HG03342 (cell line): Measurements from ENCODE around the gene KDM4B.

Experiments used
- ATAC-seq: cut with Tn5 transposase; IDR thresholded peaks from one replicate; pipeline ENCODE4 v1.9.1; 2021; ENCODE audit warnings: mild to moderate bottlenecking, moderate library complexity; ENCODE audit not compliant: unreplicated experiment

Gene KDM4B

DNA sequence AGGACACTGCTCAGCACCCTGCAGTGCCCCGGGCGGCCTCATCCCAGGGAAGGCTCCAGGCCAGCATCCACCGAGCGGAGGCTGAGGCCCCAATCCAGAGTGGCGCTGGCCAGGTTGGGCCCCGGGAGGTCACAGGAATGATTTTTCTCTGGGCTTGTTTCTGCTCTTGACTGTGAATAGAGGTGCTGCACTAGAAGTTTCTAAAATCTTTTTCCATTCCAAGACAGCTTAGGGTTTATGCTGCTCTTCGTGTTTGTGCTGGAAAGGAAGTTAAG lies 15.1 kb downstream of the KDM4B start:
- ATAC-seq = no peak

DNA sequence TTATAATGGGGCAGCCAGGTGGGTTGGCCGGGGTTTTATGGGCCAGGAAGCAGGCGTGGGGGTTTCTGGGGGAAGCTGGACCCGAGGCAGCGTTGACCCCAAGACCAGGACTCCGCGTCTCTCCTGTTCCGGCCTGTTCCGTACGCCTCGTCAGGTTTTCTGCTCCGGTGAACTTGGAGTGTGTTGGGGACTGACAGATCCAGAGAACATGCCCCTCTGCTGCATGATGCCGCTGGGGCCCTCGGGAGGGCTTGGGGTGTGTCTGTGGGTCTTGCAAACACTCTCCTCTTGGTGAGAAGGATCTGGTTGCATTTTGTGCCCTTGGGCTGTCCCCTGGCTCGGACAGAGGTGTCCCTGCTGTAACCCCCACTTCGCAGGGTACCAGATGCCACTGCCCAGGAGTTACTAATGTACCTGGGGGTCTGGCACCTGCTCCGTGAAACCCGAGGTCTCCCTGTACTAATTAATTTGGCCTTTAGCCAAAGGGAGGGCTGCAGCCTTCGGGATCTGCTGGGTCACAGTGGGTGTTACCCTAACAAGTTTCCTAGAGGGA lies 15.6 kb downstream of the KDM4B start:
- ATAC-seq = no peak

DNA sequence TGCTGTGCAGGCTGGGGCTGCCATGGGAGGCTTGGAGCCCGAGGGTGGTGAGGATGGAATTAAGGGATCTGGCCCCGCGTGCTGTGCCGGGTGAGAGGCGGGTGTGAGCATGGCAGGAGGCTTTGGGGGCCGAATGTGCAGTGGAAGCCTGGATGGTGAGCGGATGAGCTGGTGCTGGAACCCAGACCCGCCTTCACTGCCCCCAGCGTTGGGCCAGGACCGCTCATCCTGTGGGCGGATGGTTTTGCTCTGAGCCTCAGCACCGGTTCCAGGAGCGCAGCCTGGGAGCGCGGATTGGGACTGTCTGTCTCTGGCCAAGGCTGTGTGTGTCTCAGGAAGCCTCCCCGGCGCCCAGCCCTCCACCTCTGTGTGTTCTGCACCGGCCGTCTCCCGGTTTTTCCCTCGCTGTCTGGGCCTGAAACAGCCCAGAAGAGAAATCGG lies 16.7 kb downstream of the KDM4B start:
- ATAC-seq = no peak

DNA sequence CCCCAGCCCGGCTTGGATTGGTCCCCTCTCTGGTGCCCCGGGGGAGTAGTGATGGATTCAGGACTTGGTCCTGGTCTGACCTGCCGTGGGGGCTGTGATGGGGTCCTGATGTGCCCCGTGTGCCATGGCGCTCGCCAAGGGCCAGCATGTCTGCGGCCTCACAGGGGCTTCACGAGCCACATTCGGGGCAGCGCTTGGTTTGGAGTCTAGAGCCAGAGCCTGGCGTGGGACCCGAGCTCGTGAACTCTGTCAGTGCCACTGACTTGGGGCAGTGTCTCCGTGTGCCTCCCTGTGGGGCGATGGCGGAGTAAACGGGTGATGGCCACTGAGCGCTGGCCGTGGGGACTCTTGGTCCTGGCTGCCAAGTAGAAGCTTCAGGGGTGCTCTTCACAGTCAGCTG lies 17.1 kb downstream of the KDM4B start:
- ATAC-seq = no peak

DNA sequence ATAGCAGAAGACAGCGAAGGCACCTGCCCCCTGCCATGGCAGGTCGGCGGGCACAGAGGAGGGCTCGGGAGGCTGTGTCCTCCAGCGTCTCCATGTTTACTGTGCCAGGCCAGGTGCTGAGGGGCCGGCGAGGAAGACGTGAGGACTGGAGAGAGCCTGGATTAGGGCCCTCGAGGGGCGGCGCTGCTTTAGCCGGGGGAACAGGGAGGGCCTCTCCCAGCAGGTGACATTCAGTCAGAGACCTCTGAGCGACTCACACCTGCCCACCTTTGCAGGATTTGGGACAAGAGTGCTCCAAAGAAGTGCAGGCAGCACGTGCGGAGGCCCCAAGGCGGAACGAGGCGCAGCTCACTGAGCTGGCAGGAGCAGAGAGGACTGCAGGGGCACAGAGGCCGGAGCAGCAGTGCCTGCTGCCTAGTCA lies 17.6 kb downstream of the KDM4B start:
- ATAC-seq = no peak

DNA sequence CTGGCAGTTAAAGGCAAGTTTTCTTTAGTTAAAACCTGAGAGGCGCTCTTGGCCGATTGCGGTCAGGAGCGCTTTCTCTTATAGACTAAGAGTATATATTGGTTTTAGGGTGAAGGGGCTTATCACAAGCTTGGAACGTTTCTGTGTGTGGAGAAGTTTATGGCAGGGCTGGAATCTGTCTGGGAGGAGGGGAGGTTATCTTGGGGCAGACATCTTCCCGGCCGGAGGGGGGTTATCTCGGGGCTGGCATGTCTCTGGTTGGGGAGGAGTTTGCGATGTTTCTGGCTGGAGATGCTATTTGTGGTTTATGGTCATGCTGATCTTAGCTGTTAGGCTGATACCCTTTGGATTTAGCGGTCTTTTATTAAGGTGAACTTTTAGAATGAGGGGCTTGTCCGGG lies 18.3 kb downstream of the KDM4B start:
- no peak for ATAC-seq

DNA sequence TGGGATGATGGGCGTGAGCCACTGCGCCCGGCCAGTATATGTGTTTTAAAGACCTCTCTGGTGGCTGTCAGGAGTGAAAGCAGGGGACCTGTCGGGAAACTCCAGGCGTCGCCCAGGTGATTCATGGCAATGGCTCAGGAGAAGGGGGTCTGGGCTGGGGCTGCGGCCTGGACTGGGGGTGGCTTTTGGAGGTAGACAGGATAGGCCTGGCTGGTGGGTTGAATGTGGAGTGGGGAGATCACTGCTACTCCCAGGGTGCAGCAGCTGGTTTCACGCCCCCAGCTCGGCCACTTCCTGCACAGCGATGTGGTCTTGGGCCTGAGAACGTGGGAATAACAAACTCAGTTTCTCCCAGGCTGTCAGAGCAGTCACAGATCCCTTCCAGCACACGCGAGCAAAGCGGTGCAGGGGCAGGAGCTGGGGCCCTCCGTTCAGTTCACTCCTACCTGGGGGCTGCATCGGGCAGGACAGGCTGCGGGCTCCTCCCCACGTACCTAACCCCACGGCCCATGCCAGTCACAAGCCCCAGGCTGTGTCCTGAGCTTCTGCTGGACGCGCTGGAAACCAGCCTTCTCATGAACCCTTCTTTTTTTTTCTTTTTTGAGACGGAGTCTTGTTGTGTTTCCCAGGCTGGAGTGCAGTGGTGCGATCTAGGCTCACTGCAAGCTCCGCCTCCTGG lies 18.9 kb downstream of the KDM4B start:
- ATAC-seq = no peak

DNA sequence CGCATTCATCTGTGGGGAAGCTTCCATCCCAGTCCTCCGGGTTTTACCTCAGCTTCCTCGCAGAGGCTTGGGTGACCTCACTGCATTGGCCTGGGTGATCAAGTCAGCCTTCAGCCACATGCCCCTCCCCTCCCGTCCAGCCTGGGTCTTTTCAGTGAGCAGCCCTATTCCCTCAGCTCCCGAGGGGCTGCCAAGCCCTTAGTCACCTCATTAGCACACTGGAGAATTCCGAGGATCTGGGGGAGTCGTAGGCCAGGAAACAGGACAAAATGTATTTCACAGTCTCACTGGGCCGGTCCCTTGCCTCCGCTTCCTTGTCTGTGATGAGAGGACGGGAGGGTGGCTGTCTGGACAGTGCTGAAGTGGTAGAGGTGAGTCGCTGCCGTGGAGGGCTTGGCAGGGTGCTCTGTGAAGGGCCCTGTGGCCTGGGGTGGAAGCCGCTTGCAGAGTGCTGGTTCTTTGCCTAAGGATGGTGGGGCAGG lies 19.9 kb downstream of the KDM4B start:
- ATAC-seq = no peak

DNA sequence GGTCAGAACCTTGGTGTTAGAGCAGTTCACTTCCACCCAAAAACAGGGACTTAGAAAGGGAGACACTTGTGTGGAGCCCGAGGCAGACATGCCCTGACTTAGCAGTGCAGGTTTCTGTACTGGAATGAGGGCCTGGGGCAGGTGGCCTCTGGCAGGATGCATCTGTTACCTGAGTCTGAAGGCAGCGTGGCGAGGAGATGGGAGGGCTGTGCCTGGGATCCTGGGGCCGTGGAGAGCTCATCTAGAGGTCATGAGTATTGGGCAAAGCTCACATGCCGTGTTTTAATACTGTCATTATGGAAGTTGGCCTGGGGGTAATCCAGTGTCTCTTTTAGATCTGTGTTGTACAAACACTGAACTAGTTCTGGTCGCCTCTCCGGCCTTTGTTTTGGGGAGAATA lies 21.4 kb downstream of the KDM4B start:
- no peak for ATAC-seq

DNA sequence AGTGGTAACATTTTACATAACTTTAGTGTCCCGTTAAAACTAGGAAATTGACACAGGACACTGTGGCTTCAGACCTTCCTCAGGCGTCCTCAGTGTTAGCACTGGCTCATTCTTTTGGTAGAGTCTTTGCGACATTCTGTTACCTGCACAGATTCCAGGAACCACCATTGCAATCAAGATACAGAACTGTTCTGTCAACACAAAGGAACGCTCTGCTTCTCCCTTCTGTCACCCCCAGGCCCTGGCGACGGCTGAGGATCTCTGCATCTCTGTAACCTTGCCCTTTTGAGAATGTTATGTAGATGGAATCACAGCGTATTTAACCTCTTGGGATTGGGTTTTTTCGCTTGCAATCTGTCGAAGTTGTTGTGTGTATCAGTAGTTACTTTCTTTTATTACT lies 22.6 kb downstream of the KDM4B start:
- ATAC-seq = no peak

DNA sequence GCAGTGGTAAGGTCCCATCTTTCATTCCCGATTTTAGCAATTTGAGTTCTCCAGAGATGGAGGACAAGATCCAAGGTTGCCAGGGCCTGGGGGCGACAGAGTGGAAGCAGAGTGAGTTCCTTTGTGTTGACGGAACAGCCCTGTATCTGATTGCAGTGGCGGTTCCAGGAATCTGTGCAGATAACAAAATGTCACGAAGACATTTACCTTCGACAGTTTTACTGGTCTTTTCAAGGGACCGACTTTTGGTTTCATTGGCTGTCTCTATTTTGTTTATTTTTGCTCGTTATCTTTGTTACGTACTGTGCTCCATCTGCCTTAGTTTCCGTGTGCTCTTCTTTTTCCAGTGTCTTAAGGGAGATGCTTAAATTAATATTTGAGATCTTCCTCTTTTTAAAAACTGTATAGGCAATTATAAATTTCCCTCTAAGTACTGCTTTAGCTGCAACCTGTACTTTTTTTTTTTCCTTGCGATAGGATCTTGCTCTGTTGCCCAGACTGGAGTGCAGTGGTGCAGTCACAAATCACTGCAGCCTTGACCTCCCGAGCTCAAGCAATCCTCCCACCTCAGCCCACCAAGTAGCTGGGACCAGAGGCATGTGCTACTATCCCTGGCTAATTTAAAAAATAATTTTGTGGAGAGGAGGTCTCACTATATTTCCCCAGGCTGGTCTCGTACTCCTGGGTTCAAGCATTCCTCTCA lies 23.2 kb downstream of the KDM4B start:
- ATAC-seq = no peak

DNA sequence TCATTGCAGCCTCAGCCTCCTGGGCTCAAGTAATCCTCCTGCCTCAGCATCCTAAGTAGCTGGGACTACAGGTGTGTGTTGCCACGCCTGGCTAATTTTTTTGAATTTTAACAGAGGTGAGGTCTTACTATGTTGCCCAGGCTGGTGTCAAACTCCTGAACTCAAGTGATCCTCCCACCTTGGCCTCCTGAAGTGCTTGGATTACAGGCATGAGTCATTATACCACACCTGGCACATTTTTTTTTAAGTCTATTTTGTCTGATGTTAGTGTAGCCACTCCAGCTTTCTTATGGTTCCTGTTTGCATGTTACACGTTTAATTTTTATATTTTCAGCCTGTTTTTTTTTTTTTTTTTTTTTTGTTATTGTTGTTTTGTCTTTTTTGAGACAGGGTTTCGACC lies 24.8 kb downstream of the KDM4B start:
- no peak for ATAC-seq

DNA sequence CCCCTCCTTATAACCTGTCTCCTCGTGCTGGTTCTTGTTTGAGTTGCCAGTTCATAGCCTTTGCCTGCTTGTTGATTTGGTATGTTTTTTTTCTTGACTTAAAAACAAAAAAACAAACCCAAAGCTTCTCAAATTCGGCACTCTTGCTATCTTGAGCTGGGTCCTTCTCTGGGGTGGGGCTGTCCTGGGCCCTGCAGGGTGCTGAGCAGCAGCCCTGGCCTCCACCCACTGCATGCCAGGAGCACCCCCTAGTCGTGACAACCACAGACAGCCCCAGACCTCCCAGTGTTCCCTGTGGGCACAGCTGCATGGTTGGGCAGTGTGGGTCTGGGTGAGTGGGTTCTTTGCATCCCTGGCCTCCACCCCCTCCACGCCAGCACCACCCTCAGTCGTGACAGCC lies 27.8 kb downstream of the KDM4B start:
- ATAC-seq = no peak

DNA sequence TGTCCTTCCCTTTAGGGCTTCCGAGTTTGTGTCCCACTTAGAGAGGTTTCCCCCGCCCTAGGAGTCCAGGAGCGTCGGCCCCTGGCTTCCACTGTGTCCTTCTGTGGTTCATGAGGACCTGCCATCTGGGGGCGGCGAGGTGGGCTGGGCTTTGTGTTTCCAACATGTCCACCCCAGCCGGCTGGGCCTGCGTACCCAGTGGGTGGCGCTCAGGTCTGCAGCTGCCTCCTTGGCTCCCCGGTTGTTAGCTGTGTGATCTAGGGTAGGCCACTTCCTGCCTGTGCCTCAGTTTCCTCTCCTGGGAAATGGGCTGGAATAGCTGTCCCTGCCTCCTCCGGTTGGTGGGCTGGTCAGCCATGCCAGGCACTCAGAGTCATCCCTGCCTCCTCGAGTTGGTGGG lies 28.4 kb downstream of the KDM4B start:
- no peak for ATAC-seq

DNA sequence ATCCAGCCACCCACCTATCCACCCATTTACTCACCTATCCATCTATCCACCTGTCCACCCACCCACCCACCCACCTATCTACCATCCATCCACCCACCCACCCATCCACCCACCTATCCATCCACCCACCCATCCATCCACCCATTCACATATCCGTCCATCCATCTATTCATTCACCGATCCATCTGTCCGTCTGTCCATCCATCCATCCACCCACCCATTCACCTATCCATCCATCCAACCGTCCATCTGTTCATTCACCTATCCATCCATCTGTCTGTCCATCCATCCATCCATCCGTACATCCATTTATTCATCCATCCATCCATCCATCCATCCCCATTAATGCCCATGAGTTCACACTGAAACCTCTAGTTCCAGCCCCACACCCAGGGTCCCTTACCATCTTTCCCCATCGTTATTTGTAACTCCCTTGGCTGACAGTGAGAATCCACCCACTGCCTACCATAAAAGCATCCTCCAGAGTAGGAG lies 31.3 kb downstream of the KDM4B start:
- ATAC-seq = no peak

DNA sequence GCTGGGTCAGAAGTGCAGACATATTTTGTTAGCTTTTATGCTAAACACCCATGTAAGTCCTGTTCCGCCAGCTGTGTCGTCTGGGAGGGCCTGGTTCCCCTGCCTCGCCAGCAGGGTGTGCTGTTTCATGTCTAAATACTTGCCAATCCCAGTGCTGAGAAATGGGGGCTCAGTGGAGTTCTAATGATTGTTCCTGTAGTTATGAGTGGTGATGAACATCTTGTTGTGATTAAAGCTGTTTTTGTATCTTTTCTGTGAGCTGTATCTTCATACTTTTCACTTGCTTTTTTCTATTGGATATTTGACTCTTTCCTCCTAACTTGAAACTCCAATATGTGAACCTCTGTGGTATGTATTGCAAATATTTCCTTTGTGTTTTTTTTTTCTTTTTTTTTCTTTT lies 32.7 kb downstream of the KDM4B start:
- ATAC-seq = no peak

DNA sequence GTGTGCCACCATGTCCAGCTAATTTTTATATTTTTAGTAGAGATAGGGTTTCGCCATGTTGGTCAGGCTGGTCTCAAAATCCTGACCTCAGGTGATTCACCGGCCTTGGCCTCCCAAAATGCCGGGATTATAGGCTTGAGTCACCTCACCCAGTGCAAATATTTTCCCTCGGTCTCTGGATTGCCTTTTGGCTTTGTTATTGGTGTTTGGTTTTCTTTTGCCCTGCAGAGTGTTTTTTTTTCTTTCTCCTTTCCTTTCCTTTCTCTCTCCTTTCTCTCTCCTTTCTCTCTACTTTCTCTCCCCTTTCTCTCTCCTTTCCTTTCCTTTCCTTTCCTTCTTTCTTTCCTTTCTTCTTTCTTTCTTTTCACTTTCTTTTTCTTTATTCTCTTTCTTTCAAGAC lies 33.2 kb downstream of the KDM4B start:
- ATAC-seq = no peak

DNA sequence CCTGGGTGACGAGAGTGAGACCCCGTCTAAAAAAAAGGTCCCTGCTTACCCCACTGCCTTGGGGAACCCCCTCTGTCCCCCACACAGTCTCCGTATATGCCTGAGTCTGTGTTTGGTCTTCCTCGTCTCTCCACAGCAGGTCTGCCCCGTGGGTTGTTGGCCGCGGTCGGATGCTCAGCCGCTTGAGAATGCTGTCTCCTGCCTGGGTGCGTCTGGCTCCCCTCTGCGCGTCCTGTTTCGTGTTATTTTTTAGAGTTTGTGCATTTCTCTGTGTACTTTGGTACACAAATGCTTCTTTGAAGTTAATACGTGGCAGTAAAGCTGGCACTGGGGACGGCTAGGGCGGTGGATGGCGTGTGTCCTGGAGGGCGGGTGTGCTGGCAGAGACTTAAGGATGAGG lies 34.9 kb downstream of the KDM4B start:
- no peak for ATAC-seq

DNA sequence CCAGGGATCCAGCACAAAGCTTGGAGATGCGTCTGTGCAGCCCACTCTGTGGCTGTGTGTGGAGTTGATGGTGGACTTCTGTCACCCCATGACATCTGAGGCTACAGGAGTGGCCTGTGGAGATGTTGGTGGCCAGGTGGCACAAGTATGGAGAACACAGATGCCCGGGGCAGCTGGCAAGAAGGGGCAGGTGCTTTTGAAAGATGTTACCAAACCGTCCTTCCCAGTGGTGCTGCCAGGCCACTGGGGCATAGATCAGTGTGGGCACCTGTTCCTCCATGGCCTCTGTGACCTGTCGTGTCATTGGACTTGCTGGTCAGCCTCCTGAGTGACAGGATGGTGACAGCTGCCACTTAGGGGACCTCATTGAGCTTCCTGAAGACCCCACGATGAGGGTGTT lies 36.2 kb downstream of the KDM4B start:
- ATAC-seq = no peak

DNA sequence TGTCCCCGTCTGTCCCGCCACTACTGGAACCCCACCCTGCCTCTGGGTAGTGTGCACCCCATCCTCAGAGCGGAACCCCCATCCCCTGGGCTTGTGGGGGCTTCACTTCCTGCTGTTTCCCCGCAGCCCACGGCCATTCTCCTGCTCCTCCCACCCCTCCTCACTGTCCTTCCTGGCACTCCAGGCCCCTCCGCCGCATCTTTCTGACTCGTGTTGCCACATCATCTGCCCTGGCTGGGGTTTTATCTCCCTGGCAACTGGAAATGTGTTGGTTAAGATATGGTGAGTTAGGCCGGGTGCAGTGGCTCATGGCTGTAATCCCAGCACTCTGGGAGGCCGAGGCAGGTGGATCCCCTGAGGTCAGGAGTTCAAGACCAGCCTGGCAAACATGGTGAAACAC lies 37.3 kb downstream of the KDM4B start:
- ATAC-seq = no peak

DNA sequence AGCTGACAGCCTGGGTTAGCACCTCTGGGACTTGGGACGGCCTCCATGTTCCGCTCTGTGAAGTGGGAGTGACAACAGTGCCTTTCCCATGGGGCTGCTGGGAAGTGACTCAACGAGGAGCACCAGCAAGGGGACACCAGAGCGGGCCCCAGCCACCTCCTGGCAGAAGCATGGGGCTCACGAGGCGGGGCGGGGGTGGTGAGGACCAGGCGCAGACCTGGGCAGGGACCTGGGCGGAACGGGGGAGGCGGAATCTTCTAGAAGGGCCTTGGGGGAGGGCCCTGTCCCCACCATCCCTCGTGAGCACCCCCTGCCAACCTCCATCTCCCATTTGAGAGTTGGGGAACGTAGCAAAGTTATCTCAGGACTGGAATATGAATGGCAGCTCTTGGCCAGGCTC lies 37.9 kb downstream of the KDM4B start:
- ATAC-seq = no peak

DNA sequence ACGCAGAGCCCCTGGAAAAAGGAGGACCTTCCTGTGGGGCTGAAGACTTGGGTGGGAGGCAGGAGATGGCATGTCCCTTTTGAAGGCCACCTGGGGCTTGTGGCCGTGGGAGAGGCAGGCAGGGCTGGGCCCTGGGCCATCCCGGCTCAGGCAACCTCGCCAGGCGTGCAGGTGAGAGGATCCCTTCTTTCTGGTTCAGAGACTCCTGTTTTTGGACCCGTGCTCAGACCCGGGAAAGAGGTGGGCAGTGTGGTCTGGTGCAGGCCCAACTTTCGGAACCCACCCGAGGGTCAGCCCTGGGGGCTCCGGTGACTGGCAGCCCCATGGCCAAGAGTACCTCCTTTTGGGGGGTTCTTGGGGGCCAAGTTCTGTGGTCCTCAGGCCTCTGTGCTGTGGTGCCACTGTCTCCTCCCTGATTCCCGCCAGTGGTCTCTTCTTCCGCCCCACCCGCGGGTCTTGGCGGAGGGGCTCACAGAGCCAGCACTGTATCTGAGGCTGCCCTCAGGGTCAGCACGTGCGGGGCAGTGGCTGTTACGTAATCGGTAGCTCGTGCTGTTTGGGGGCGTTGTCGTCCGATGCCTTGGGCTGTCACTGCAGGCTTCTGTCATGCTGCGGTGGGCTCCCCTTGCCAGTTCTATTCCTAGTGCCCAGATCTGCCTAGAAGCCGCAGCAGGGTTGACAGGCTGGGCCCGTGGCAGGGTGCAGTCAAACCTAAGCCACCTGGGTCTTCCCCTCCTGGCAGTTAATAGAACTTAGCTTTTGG lies 42.7 kb downstream of the KDM4B start:
- no peak for ATAC-seq
